ENCODE data around the gene ALB. TPM values are rescaled to one million over a fixed set of nuclear protein-coding genes. Genes with fewer than 3 reads are reported as not detected.

The ALB gene
- polyA plus RNA-seq, 1 experiment, result not detected

GRCh38 chr4:73438582-73439215 lies 34.6 kb downstream of the ALB start:
- POLR2A ChIA-PET, result no interaction called here
- TF ChIP-seq, protein P1, sequence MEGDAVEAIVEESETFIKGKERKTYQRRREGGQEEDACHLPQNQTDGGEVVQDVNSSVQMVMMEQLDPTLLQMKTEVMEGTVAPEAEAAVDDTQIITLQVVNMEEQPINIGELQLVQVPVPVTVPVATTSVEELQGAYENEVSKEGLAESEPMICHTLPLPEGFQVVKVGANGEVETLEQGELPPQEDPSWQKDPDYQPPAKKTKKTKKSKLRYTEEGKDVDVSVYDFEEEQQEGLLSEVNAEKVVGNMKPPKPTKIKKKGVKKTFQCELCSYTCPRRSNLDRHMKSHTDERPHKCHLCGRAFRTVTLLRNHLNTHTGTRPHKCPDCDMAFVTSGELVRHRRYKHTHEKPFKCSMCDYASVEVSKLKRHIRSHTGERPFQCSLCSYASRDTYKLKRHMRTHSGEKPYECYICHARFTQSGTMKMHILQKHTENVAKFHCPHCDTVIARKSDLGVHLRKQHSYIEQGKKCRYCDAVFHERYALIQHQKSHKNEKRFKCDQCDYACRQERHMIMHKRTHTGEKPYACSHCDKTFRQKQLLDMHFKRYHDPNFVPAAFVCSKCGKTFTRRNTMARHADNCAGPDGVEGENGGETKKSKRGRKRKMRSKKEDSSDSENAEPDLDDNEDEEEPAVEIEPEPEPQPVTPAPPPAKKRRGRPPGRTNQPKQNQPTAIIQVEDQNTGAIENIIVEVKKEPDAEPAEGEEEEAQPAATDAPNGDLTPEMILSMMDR (IDR thresholded peaks at IDR 0.05; ENCODE audit: insufficient read depth, low read depth, low read length), result no peak
- Histone ChIP-seq H3K27me3 (ENCODE audit: control insufficient read depth, insufficient read depth, low read length) (0 out of 2 replicates have a peak, but pooled peaks cover 2% of the 10 kb centered on the region), H3K36me3 (ENCODE audit: control insufficient read depth, insufficient read depth, low read length) (no peaks in the 10 kb centered on the region), H3K4me3 (ENCODE audit: low read depth, low read length) (no peak overlapping the region)
- CTCF ChIA-PET, result interaction anchor here (0.6 to 1.9 kb wide), 4 partner anchors 8 to 20 kb away, joined by 3 to 10 read pairs (median 4); no protein-coding TSS in a partner anchor
- DNase-seq (ENCODE audit: low read depth), result no peak

GRCh38 chr4:73439445-73439844 lies 35.4 kb downstream of the ALB start:
- Histone ChIP-seq H3K27me3 (ENCODE audit: control insufficient read depth, insufficient read depth, low read length) (0 out of 2 replicates have a peak, but pooled peaks cover 2% of the 10 kb centered on the region), H3K36me3 (ENCODE audit: control insufficient read depth, insufficient read depth, low read length) (no peaks in the 10 kb centered on the region), H3K4me3 (ENCODE audit: low read depth, low read length) (no peak overlapping the region)
- CTCF ChIA-PET, result no interaction called here
- DNase-seq (ENCODE audit: low read depth), result no peak
- TF ChIP-seq, protein P1 (IDR thresholded peaks at IDR 0.05; ENCODE audit: insufficient read depth, low read depth, low read length), result no peak
- POLR2A ChIA-PET, result no interaction called here

DNA sequence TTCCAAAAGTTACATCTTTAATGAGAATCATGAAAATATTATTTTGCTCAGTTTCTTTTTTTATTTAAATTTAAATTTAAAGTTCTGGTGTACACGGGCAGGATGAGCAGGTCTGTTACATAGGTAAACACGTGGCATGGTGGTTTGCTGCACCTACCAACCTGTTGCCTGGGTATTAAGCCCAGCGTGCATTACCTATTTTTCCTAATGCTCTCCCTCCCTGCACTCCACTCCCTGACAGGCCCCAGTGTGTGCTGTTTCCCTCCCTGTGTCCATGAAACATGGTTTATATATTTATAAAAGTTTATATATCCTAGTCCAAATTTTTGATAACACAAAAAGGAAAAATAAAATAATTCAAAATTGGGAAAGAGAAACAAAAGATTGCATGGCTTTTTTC lies 35.9 kb downstream of the ALB start:
- ChIA-PET POLR2A (no interaction called here), CTCF (no interaction called here)
- Histone ChIP-seq H3K36me3 (ENCODE audit: control insufficient read depth, insufficient read depth, low read length) (no peaks in the 10 kb centered on the region), H3K4me3 (ENCODE audit: low read depth, low read length) (no peak overlapping the region), H3K27me3 (ENCODE audit: control insufficient read depth, insufficient read depth, low read length) (0 out of 2 replicates have a peak, but pooled peaks cover 2% of the 10 kb centered on the region)
- DNase-seq (ENCODE audit: low read depth), result no peak
- TF ChIP-seq, protein P1 (IDR thresholded peaks at IDR 0.05; ENCODE audit: insufficient read depth, low read depth, low read length), result no peak

DNA sequence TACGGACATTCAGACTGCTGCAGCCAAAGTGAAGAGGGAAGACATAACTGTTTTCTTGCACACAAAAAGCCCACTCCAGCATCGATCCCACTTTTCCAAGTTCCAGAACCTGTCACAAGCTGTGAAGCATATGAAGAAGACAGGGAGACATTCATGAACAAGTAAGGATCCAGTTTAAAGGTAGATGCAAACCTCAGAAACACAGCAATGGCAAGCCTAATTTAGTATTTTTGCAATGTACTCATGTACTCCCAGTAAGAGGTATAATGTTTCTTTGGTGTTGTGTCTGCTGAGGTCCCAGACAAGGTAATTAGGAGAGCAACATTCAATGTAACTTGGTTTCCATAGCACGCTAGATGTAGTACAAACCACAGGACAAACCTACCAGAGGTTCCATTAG lies 36.6 kb downstream of the ALB start:
- POLR2A ChIA-PET, result no interaction called here
- TF ChIP-seq, protein P1 (IDR thresholded peaks at IDR 0.05; ENCODE audit: insufficient read depth, low read depth, low read length), result no peak
- DNase-seq (ENCODE audit: low read depth), result no peak
- CTCF ChIA-PET, result no interaction called here
- H3K27me3 ChIP-seq (ENCODE audit: control insufficient read depth, insufficient read depth, low read length), result 0 out of 2 replicates have a peak, but pooled peaks cover 2% of the 10 kb centered on the region
- no peaks in the 10 kb centered on the region for H3K36me3 ChIP-seq (ENCODE audit: control insufficient read depth, insufficient read depth, low read length)
- no peak overlapping the region for H3K4me3 ChIP-seq (ENCODE audit: low read depth, low read length)

- TF ChIP-seq, protein P1 (IDR thresholded peaks at IDR 0.05; ENCODE audit: insufficient read depth, low read depth, low read length), result no peak
- ChIA-PET POLR2A (no interaction called here), CTCF (no interaction called here)
- DNase-seq (ENCODE audit: low read depth), result no peak
- no peaks in the 10 kb centered on the region for H3K36me3 ChIP-seq (ENCODE audit: control insufficient read depth, insufficient read depth, low read length)
- H3K4me3 ChIP-seq (ENCODE audit: low read depth, low read length), result no peak overlapping the region
- 0 out of 2 replicates have a peak, but pooled peaks cover 2% of the 10 kb centered on the region for H3K27me3 ChIP-seq (ENCODE audit: control insufficient read depth, insufficient read depth, low read length)
These were observed 38.2 kb downstream of the ALB start for GRCh38 chr4:73442275-73442674.

Measured in BJ (cell line).